Mucosa of rectum (tissue), 2 donors: ENCODE data around the gene SHB.
A peak's percentile ranks its signal among the peaks of the same experiment; 100 is the strongest.
"Not testable (repeated sequence)": the region's sequence is repeated elsewhere in the genome, so short reads cannot be mapped to it uniquely, and the experiment has no call there.

Experiments used
- H3K27ac ChIP-seq, 2 donors: one replicate each; pipeline ENCODE4 v1.7.0; 2013; ENCODE audit warnings: inconsistent platforms in 2 of 2, low read depth in 2 of 2, low read length in 2 of 2
- H3K27me3 ChIP-seq, 2 donors: one replicate each; pipeline ENCODE4 v1.7.0; 2013; ENCODE audit warnings: low read length in 2 of 2; ENCODE audit not compliant: control insufficient read depth in 2 of 2, insufficient read depth in 2 of 2
- H3K36me3 ChIP-seq, 2 donors: one replicate each; pipeline ENCODE4 v1.7.0; 2013; ENCODE audit warnings: low read length in 2 of 2; ENCODE audit not compliant: control insufficient read depth in 2 of 2, insufficient read depth in 2 of 2
- H3K4me1 ChIP-seq, 2 donors: one replicate each; pipeline ENCODE4 v1.7.0; 2013; ENCODE audit warnings: low read length in 2 of 2, mild to moderate bottlenecking in 1 of 2; ENCODE audit not compliant: control insufficient read depth in 2 of 2, insufficient read depth in 2 of 2
- H3K4me3 ChIP-seq, 2 donors: one replicate each; pipeline ENCODE4 v1.7.0; 2013; ENCODE audit warnings: low read length in 2 of 2
- H3K9ac ChIP-seq, 2 donors: one replicate each; pipeline ENCODE4 v1.7.0; 2013; ENCODE audit warnings: low read length in 2 of 2, low read depth in 1 of 2, mild to moderate bottlenecking in 1 of 2
- H3K9me3 ChIP-seq, 2 donors: one replicate each; pipeline ENCODE4 v1.7.0; 2013; ENCODE audit warnings: low read length in 2 of 2; ENCODE audit not compliant: control insufficient read depth in 2 of 2
- donor health status: healthy.
- donor health status: Normal muscosa, but diverticular disease.

The SHB gene

GRCh38 chr9:37969558-37970300 is 99.3 kb downstream of the SHB start:
- Histone ChIP-seq H3K9me3 (no peaks in the 10 kb centered on the region), H3K36me3 (peaks cover 3 to 4% of the 10 kb centered on the region in 2 donors), H3K4me1 (peaks cover 44 to 48% of the 10 kb centered on the region in 2 donors), H3K27ac (peak overlapping the region; percentile 84 to 87), H3K9ac (peak overlapping the region; percentile 9 to 41), H3K4me3 (peak overlapping the region in 1 of 2 donors; percentile 1), H3K27me3 (no peaks in the 10 kb centered on the region)

- Histone ChIP-seq H3K4me3 (peak overlapping the region in 1 of 2 donors; percentile 1), H3K4me1 (peaks cover 50 to 54% of the 10 kb centered on the region in 2 donors), H3K36me3 (peaks cover 3 to 4% of the 10 kb centered on the region in 2 donors), H3K9ac (peak overlapping the region; percentile 9 to 41), H3K9me3 (no peaks in the 10 kb centered on the region), H3K27ac (peak overlapping the region; percentile 84 to 87), H3K27me3 (no peaks in the 10 kb centered on the region)
Measured at GRCh38 chr9:37969130-37969529, 99.9 kb downstream of the SHB start.

GRCh38 chr9:37968228-37968701 is 100.8 kb downstream of the SHB start:
- no peak overlapping the region for H3K4me3 ChIP-seq
- H3K36me3 ChIP-seq, result peaks cover 0 to 3% of the 10 kb centered on the region in 2 donors
- H3K27ac ChIP-seq, result peak overlapping the region; percentile 84 to 87
- H3K9me3 ChIP-seq, result no peaks in the 10 kb centered on the region
- no peaks in the 10 kb centered on the region for H3K27me3 ChIP-seq
- H3K9ac ChIP-seq, result peak overlapping the region in 1 of 2 donors; percentile 35
- H3K4me1 ChIP-seq, result peaks cover 53 to 62% of the 10 kb centered on the region in 2 donors

- Histone ChIP-seq H3K9ac (no peak overlapping the region), H3K9me3 (no peaks in the 10 kb centered on the region), H3K4me3 (no peak overlapping the region), H3K27me3 (no peaks in the 10 kb centered on the region), H3K27ac (peak overlapping the region; percentile 67 to 87), H3K4me1 (peaks cover 53 to 63% of the 10 kb centered on the region in 2 donors), H3K36me3 (peaks cover 0 to 3% of the 10 kb centered on the region in 2 donors)
Measured at GRCh38 chr9:37967761-37968080, 101.3 kb downstream of the SHB start.

GRCh38 chr9:37967014-37967760 is 101.8 kb downstream of the SHB start:
- H3K27me3 ChIP-seq, result no peaks in the 10 kb centered on the region
- peak overlapping the region in 1 of 2 donors; percentile 48 for H3K9ac ChIP-seq
- no peaks in the 10 kb centered on the region for H3K9me3 ChIP-seq
- H3K36me3 ChIP-seq, result no peaks in the 10 kb centered on the region
- H3K4me1 ChIP-seq, result peaks cover 53 to 63% of the 10 kb centered on the region in 2 donors
- H3K27ac ChIP-seq, result peak overlapping the region; percentile 67 to 87
- H3K4me3 ChIP-seq, result no peak overlapping the region

GRCh38 chr9:37966412-37967013 is 102.5 kb downstream of the SHB start:
- Histone ChIP-seq H3K4me1 (peaks cover 53 to 63% of the 10 kb centered on the region in 2 donors), H3K27ac (peak overlapping the region; percentile 67 to 87), H3K9ac (peak overlapping the region in 1 of 2 donors; percentile 48), H3K27me3 (no peaks in the 10 kb centered on the region), H3K9me3 (no peaks in the 10 kb centered on the region), H3K36me3 (no peaks in the 10 kb centered on the region), H3K4me3 (no peak overlapping the region)

GRCh38 chr9:37965676-37966345 is 103.2 kb downstream of the SHB start:
- H3K27me3 ChIP-seq, H3K4me3 ChIP-seq, H3K9me3 ChIP-seq, H3K36me3 ChIP-seq: not testable (repeated sequence)
- H3K9ac ChIP-seq, result peak overlapping the region in 1 of 2 donors; percentile 12
- H3K27ac ChIP-seq, result peak overlapping the region; percentile 67 to 87
- H3K4me1 ChIP-seq, result peaks cover 53 to 63% of the 10 kb centered on the region in 2 donors

GRCh38 chr9:37965116-37965515 is 103.9 kb downstream of the SHB start:
- Histone ChIP-seq H3K9ac (peak overlapping the region in 1 of 2 donors; percentile 24), H3K27ac (peak overlapping the region; percentile 76 to 78), H3K4me1 (peaks cover 50 to 59% of the 10 kb centered on the region in 2 donors)

GRCh38 chr9:37964740-37965081 is 104.3 kb downstream of the SHB start:
- Histone ChIP-seq H3K4me3 (no peak overlapping the region), H3K27me3 (no peaks in the 10 kb centered on the region), H3K9ac (peak overlapping the region in 1 of 2 donors; percentile 24), H3K4me1 (peaks cover 46 to 55% of the 10 kb centered on the region in 2 donors), H3K27ac (peak overlapping the region; percentile 76 to 78), H3K36me3 (no peaks in the 10 kb centered on the region), H3K9me3 (no peaks in the 10 kb centered on the region)

More at GRCh38 chr9:37965116-37965515, 103.9 kb downstream of the SHB start:
- H3K36me3 ChIP-seq, result no peaks in the 10 kb centered on the region
- no peak overlapping the region for H3K4me3 ChIP-seq
- no peaks in the 10 kb centered on the region for H3K9me3 ChIP-seq
- no peaks in the 10 kb centered on the region for H3K27me3 ChIP-seq
